Ishikawa (cell line): Measurements from ENCODE around the gene CFAP45.
A peak's percentile ranks its signal among the peaks of the same experiment; 100 is the strongest.

Experiments
- CEBPB ChIP-seq: IDR thresholded peaks from 2 replicates; pipeline ENCODE4 v1.6.1; 2012
- CREB1 ChIP-seq: IDR thresholded peaks from 2 replicates; pipeline ENCODE4 v1.6.1; 2012; ENCODE audit warnings: low read depth
- EGR1 ChIP-seq: IDR thresholded peaks from 2 replicates; pipeline ENCODE4 v1.6.1; 2012
- EP300 ChIP-seq: IDR thresholded peaks from 2 replicates; pipeline ENCODE4 v1.6.1; 2012; ENCODE audit warnings: borderline replicate concordance
- FOXM1 ChIP-seq: IDR thresholded peaks from 2 replicates; pipeline ENCODE4 v1.6.1; 2012; ENCODE audit warnings: low read depth, borderline replicate concordance
- MAX ChIP-seq: IDR thresholded peaks from 2 replicates; pipeline ENCODE4 v1.6.1; 2012
- NFIC ChIP-seq: IDR thresholded peaks from 2 replicates; pipeline ENCODE4 v1.6.1; 2012
- RAD21 ChIP-seq: IDR thresholded peaks from 2 replicates; pipeline ENCODE4 v1.6.1; 2012; ENCODE audit warnings: low read depth
- REST ChIP-seq: IDR thresholded peaks from 2 replicates; pipeline ENCODE4 v1.6.1; 2012; ENCODE audit warnings: low read depth, mild to moderate bottlenecking
- TAF1 ChIP-seq: IDR thresholded peaks from 2 replicates; pipeline ENCODE4 v1.6.1; 2012; ENCODE audit warnings: low read depth, mild to moderate bottlenecking
- TCF12 ChIP-seq: IDR thresholded peaks from 2 replicates; pipeline ENCODE4 v1.6.1; 2012; ENCODE audit warnings: low read depth
- TEAD4 ChIP-seq: IDR thresholded peaks from 2 replicates; pipeline ENCODE4 v1.6.1; 2012
- YY1 ChIP-seq: IDR thresholded peaks from 2 replicates; pipeline ENCODE4 v1.6.1; 2012; ENCODE audit warnings: low read depth
- ZBTB7A ChIP-seq: IDR thresholded peaks from 2 replicates; pipeline ENCODE4 v1.6.1; 2012; ENCODE audit warnings: low read depth
- TF ChIP-seq, protein P1 (sequence below): IDR thresholded peaks from 2 replicates; pipeline ENCODE4 v1.6.1; 2012

CFAP45 gene

DNA sequence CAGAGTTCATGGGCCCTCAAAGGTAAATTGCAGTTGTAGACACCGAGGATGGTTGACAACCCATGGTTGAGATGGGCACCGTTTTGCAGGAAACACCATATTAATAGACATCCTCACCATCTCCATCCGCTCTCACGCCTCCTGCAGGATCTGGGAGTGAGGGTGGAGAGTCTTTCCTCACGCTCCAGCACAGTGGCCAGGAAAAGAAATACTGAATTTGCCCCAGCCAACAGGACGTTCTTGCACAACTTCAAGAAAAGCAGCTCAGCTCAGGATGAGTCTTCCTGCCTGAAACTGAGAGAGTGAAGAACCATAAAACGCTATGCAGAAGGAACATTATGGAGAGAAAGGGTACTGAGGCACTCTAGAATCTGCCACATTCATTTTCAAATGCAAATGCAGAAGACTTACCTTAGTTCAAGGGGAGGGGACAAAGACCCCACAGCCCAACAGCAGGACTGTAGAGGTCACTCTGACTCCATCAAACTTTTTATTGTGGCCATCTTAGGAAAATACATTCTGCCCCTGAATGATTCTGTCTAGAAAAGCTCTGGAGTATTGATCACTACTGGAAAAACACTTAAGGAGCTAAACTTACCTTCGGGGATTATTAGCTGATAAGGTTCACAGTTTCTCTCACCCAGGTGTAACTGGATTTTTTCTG, 64.0 kb downstream of the CFAP45 start:
- TF ChIP-seq EGR1 (no peak), TCF12 (no peak), RAD21 (peak; percentile 48)

DNA sequence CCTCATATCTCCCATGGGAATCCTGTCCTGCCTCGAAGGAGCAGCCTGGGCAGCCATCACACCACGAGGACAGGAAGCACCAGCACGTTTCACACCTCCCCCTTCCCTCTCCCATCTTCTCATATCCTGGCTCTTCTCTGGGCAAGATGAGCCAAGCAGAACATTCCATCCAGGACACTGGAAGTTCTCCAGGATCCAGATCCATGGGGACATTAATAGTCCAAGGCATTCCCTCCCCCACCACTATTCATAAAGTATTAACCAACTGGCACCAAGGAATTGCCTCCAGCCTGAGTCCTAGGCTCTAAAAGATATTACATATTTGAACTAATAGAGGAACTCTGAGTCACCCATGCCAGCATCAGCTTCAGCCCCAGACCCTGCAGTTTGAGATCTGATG, 64.6 kb downstream of the CFAP45 start:
- TF ChIP-seq ZBTB7A (no peak), NFIC (no peak), REST (no peak), TEAD4 (no peak), CEBPB (no peak)

DNA sequence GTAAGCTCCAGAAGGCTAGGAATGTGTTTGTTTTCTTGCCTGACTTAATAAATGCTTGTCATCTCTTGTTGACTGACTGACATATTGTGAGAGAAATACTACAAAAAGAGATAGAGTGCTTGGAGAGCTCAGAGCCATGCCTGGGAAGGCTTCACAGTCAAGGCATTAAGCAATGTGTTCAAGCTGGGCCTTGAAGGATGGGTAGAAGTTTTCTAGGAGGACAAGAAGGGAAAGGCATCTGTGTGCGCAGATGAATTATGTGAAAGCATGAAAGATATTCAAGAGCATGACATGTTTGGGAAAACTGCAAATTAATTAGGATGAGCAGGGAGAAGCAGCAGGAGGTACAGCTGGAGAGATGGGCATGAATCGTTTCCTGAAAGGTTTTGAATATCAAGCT, 67.7 kb downstream of the CFAP45 start:
- TF ChIP-seq NFIC (no peak), TEAD4 (no peak), CEBPB (no peak), ZBTB7A (no peak), TAF1 (no peak), FOXM1 (no peak), TCF12 (no peak), CREB1 (no peak), YY1 (no peak), MAX (no peak), EGR1 (no peak), REST (no peak), EP300 (no peak)
- TF ChIP-seq, protein P1, sequence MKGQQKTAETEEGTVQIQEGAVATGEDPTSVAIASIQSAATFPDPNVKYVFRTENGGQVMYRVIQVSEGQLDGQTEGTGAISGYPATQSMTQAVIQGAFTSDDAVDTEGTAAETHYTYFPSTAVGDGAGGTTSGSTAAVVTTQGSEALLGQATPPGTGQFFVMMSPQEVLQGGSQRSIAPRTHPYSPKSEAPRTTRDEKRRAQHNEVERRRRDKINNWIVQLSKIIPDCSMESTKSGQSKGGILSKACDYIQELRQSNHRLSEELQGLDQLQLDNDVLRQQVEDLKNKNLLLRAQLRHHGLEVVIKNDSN = no peak

GRCh38 chr1:159831412-159832141, 68.4 kb downstream of the CFAP45 start:
- TF ChIP-seq EP300 = no peak
- no peak for TF ChIP-seq CEBPB
- TF ChIP-seq CREB1 = no peak
- no peak for TF ChIP-seq RAD21
- no peak for TF ChIP-seq FOXM1
- no peak for TF ChIP-seq REST
- TF ChIP-seq ZBTB7A = no peak
- no peak for TF ChIP-seq NFIC
- TF ChIP-seq, protein P1 = no peak
- no peak for TF ChIP-seq TEAD4
- TF ChIP-seq TAF1 = no peak
- TF ChIP-seq MAX = no peak
- no peak for TF ChIP-seq YY1
- no peak for TF ChIP-seq TCF12
- no peak for TF ChIP-seq EGR1

GRCh38 chr1:159830722-159831121, 69.2 kb downstream of the CFAP45 start:
- TF ChIP-seq TEAD4 = no peak
